Activated CD8-positive, alpha-beta memory T cell treated with anti-CD3 and anti-CD28 coated beads for 4 hours (primary cell): ENCODE data around the gene ATG16L1.

Source experiments
- DNase-seq, 2 donors: peaks; one replicate each; pipeline ENCODE4 v3.0.0-alpha.2; 2020; ENCODE audit warnings: low read depth in 2 of 2

The ATG16L1 gene

DNA sequence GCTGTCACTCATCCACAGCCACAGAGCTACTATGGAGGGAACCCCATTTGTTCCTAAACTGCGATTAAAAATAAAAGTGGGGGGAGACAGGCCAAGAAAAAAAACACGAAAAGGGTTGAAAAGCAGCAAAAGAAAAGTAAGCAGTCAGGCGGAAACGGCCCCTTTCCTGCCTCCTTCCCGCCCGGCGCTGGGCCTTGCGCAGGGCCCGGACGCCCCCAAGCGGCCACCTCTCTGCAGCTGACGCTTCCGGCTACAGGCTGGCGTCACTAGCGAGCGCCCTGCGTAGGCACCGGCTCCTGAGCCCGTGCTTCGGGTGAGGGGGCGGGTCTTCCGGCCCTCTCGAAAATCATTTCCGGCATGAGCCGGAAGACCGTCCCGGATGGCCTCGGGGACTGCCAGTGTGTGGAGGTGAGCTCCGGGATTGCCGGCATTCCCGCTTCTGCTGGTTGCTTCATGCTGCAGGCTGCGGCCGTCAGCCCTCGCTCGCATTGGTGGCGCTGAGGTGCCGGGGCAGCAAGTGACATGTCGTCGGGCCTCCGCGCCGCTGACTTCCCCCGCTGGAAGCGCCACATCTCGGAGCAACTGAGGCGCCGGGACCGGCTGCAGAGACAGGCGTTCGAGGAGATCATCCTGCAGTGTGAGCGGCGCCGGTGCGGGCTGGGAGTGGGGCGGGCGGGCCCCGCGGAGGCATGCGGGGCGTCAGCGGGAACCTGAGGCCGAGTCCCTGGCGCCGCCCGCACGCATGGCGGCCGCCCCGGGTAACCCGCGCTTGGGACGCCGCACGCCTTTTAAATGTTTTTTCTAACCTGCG lies at the start of gene ATG16L1:
Gene ATG16L1 (plus strand): TSS at position 368 of the 811 bp plus-strand sequence. CDS start 155 bp downstream, at position 523.
- DNase-seq: peak; percentile 88 to 92

DNA sequence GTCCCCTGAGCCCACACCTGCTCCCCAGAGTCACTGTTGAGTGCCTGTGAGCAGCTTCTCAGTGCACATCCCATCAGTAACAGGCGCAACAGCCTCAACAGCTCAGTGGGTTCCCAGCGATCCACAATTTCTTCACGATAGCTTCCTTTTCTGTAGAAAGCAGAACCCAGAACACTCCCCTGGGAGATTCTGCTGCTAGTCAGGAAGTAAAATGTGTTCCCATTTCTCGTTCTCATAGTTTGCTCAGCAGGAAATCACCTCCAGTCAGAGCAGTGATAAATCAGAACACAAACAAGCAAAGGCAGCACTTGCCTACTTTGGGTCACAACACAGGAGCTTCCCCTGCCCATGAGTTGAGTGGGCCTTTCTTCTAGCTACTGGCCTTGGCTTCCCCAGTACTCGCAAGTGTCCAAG lies 48.9 kb upstream of the ATG16L1 start:
- DNase-seq: no peak

DNA sequence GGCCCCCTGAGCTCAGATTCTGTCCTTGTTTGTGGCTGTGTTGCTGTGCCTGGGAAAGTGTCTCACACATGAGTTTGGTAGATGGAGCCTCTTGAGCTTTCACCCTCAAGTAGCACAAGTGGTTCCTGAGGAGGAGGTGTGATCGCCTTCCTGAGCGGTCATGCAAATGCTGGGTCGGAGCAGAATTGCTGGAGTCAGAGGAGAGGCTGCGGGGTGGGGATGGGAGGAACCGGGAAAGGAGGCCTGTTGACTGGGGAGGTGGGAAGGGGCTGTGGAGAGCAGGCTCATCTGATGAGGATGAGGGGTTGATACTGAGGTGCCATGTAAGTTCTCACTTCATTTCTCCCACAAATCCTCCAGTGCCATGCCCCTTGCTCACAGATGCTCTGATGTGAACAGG lies 48.4 kb upstream of the ATG16L1 start:
- no peak for DNase-seq

DNA sequence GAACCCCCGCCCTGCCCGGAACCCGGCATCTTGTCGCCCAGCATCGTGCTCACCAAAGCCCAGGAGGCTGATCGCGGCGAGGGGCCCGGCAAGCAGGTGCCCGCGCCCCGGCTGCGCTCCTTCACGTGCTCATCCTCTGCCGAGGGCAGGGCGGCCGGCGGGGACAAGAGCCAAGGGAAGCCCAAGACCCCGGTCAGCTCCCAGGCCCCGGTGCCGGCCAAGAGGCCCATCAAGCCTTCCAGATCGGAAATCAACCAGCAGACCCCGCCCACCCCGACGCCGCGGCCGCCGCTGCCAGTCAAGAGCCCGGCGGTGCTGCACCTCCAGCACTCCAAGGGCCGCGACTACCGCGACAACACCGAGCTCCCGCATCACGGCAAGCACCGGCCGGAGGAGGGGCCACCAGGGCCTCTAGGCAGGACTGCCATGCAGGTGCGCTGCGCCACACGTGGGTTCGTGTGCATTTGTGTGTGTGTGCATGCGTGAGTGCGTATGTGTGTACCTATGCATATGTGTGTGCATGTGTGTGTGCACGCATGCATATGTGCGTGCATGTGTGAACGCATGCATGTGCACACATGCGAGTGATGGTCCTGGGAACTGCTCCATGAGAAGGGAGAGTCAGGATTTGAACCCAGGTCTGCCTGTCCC lies 47.1 kb upstream of the ATG16L1 start:
- no peak for DNase-seq

DNA sequence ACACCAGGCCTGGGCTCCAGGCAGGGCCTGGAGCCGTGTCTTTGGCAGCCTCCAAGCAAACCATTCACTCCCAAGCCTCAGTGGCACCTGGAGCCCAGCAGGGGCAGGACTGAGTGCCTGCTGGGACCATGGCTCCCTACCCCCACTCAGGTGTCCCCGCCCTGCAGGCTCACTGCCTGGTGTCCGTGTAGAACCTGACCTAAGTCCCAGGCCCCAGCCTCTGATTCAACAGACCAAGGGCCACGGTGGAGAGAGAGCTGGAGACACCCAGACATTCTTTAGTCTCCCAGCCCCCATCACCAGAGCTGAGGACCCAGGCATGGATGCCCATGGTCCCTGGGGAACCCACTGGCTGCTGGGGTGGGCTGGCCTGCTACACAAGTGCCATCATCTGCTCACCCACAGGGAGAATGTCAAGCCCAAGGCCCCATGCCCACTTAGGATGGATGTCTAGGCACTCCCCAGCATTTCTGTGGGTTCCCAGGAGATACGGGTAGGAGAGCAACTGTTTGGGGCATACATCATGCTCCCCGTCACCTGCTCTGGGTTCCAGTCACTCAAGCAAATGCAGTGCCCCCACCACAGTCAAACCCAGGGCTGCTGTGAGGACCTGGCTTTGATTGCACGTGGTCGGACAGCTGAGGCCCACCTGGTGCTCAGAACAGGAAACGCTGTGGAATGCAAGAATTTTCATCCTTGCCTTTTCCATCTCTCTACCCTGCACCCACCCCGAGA lies 42.9 kb upstream of the ATG16L1 start:
- no peak for DNase-seq

DNA sequence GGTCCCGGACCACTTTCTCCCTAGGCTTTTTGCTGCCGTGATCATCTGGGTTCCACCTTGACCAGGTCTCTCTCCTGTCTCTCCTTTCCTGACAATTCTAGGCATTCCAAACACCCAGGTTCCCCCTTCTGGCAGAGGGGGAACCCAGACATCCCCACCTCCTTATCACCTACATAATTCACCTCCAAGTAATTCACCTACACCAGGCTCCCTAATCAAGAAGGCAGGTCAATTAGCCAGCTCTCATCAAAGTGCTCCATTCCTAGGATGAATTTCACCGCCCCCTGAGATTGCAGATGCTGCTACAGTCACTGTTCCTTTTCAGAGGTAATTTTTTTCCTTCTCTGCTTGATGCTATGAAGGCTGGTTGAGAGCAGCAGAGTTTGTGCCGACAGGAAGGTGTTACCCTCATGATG lies 42.3 kb upstream of the ATG16L1 start:
- DNase-seq: no peak

DNA sequence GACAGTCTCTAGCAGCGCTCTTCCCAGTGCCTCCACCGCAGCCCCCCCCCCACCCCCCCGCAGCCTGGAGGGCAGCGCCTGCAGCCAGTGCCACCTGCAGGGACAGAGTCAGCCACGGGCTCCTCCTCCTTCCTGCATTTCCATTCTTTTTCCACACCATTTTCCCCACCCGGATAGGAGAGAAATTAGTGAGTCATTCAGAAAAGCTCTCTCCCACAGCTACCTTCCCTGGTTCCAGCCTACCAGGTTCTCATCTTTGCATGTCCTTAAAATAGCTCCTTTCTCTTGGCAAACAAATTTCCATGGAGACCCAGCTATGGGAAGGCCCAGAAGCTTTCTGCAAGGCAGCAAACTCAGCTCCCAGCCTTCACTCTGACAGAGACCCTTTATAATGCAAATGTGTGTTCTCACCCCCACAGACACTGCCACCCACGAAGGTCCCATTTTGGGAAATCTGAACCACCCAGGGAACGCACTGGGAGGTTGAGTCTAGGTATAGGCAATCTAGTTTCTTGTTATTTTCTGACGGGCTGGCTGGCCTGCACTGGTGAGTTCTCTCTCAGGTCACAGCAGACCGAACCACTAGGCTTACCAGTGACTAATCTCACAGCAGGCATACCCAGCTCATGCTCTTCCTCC lies 41.8 kb upstream of the ATG16L1 start:
- DNase-seq: no peak

DNA sequence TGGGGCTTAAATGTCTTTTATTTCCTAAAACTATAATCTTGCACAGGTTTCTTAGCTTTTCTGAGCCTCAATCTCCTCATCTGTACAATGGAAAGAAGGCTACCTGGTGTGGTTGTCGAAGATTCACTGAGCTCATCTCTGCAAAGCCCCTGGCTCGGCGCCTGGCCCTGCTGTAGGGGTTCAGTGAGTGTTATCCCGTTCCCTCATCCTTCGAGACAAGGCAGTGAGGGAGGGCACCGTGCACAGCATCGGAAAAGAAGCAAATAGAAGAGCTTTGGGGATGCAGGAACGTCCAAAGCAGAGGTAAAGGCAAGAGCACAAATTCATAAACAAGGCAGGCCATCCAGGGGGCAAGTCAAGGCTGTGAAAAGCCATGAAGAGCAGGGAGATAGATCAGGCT lies 41.2 kb upstream of the ATG16L1 start:
- DNase-seq: no peak

DNA sequence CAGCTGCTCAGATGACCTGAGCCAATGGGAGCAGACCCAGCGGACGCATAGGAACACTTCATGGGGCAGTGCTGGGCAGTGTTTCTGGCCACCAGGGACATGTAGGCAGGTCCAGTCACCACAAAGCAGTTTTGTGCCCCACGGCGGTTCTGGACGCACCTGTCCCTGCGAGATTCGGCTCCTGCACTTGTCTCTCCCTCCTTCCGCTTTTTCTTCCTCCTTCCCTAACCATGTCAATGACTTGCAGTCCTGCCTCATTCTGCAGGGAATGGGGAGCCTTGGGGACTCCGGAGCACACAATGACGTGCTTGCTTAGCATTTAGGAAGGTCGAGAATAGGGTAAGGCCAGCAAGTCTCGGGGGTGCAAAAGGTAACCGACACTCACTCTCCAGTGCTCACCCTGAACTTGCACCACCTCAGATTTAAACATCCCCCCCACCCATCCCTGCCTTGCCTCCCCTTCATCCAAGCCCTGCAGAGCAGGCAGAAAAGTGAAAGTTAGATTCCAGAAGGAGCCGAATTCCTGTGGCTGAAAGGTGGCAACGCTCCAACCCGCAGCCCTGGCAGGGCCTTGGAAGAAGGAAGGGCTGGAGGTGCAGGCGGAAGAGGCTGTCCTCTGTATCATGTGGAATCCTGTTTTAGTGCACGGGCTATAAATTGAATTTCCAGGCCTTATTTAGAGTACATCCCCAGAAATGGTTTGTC lies 40.5 kb upstream of the ATG16L1 start:
- no peak for DNase-seq

DNA sequence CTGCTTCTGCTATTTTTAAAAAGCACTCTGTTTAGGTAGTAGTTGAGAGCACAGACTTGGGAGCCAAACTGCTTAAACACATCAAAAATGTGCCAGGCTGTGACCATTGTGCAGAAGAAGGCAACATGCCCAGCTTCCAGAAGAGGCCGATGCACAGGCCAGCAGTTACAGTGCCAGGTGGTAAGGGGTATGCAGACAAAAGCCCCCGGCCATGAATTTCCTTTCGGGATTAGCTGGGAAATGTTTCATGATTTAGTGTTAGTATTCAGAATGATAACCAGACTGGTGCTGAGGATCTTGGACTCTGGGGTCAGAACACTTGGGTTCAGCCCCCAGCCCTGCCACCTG lies 40.0 kb upstream of the ATG16L1 start:
- no peak for DNase-seq

DNA sequence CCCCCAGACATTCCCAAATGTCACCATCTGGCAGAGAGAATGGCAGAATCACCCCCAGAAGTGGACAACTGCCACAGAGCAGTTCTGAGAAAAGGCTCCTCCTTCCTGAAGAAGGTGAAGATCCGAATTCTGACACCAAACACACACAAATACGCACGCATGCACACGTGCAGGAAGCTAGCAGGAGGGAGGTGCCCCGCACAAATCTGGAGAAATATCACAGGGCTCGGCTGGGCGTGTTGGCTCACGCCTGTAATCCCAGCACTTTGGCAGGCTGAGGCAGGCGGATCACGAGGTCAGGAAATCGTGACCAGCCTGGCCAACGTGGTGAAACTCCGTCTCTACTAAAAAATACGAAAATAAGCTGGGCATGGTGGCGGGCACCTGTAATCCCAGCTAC lies 38.5 kb upstream of the ATG16L1 start:
- no peak for DNase-seq

DNA sequence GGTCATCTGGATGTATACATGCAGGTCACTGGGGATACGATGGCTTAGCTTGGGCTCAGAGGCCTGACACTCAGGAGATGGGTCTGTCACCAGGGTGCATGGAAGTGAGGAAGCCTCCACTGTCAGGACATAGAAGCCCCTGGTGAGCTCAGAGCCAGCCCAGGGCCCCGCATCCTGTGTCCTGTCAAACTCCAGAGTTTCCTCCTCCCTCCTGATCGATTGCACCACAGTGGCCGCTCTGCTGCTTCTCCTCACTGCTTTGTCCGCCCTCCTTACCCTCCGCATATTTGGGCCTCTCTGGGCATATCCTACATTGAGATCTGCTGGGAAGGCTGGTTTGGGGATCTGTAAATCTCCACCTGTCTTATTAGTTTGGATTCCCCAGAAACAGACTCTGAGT lies 37.5 kb upstream of the ATG16L1 start:
- no peak for DNase-seq

DNA sequence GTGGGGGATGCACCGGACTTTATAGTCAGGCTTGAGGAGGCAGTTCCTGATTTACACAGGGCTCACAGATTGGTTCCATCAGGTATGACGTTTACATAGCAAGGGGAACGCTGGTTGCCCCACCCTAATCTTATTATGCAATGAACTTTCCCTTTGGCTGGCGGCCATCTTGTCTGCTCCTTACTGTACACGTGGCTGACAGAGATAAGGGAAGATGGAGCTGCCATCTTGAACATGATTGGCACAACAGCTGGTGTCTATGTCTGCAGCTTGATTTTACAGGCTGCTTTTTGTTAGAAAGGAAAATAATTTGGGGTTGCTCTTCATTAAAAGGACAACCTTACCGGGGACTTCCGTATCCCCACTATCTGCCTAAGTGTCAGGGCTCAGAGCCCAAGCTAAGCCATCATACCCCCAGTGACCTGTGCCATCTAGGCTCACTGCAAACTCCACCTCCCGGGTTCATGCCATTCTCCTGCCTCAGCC lies 33.5 kb upstream of the ATG16L1 start:
- no peak for DNase-seq

DNA sequence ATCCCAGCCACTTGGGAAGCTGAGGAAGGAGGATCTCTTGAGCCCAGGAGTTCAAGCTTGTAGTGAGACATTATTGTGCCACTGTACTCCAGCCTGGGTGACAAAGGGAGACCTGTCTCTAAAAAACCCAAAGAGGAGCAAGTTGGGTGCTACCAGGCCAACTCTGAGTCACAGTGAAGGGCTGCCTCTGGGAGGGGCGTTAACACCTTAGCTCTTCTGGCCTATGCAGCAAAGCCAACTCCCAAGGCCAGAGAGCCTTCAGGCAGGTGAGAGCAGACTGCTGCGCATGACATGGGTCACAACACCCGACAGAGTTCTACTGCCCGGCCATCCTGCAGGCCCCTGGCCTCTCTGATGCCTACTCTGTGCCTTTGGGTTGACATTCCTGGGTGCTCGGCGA lies 32.6 kb upstream of the ATG16L1 start:
- no peak for DNase-seq

DNA sequence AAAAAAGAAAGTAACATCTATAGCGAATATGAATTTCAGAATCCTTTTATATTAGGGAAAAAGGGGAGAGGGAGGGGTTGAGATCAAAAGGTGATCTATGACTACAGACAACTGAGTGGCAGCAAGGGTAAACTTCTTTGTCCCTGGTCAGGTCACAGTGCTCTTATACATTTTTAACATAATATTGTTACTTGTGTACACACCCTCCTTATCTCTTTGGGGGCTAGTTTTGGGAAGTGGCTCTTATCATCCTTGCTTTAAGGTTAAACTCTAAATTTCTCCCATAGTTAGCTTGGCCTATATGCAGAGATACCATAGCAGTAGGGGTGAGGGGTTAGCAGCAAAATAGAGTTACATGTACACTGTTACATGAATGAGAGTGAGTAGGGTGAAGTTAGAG lies 31.6 kb upstream of the ATG16L1 start:
- DNase-seq: no peak

DNA sequence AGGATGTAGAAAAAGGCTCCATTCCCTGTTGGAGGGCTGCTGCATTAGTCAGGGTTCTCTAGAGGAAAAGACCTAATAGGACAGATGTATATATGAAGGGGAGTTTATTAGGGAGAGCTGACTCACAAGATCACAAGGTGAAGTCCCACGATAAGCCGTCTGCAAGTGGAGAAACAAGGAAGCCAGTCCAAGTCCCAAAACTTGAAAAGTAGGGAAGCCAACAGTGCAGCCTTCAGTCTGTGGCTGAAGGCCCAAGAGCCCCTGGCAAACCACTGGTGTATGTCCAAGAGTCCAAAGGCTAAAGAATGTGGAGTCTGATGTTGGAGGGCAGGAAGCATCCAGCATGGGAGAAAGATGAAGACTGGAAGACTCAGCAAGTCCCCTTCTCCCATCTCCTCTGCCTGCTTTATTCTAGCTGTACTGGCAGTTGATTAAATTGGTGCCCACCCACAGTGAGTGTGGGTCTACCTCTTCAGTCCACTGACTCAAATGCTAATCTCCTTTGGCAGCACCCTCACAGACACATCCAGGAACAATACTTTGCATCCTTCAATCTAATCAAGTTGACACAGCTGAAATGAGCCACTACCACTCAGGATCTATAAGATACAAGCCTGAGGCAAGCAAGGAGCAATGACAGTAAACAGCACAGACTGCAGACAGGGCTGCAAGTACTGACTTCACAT lies 30.0 kb upstream of the ATG16L1 start:
- DNase-seq: no peak

DNA sequence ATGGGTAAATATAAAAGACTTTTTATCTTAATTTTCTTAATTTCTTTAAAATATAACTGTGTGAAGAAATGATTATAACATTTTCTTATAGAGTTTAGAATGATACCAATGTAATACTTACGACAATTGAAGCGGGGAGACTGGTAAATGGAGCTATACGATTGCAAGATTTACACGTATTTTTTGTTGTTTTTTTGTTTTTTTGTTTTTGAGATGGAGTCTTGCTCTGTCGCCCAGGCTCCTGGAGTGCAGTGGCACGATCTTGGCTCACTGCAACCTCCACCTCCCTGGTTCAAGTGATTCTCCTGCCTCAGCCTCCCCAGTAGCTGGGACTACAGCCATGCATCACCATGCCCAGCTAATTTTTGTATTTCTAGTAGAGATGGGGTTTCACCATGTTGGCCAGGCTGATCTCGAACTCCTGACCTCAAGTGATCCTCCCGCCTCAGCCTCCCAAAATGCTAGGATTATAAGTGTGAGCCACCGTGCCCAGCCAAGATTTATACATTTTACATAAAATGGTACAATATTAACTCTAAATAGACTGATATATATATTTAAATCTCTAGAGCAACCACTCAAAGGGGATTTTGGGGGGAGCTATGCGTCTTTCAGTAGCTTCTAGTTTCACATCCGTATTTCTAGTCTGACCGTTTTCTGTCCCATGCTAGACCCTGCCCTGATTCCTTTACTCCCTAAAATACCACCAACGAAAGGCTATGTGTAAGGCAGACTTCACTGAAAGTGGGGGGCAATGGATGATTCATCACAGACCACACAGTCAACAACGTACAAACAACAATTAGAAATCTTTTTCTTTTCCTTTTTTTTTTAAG lies 28.2 kb upstream of the ATG16L1 start:
- no peak for DNase-seq

DNA sequence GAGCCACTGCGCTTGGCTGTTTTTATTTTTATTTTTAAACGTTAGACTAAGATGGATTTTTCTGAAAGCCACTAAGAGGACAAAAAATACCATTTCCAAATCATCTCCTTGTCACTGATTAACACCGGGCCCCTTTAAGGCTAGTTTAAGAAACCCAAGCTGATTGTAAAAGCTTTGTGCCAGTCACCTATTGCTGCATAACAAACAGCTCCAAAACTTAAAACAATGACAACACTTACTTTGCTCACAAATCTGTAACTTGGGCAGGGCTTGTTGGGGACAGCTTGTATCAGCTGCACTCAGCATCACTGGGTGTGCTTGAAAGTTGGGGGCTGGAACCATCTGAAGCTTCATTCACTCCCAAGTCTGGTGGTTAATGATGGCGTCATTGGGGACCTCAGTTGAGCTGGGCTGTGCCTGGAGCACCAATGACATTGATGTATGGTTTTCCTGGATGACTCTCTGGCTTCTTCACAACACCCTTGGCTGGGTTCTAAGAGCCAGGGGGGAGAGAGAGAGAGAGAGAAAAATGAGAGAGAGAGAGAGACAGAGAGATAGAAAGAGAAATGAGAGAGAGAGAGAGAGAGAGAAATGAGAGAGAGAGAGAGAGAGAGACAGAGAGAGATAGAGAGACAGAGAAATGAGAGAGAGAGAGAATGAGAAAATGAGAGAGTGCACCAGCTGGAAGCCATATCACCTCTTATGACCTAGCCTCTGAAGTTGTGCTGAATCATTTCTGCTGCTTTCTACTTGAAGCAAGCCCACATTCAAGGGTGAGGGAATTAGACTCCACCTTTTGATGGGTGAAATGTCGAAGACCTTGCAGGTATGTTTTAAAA lies 26.0 kb upstream of the ATG16L1 start:
- DNase-seq: no peak

DNA sequence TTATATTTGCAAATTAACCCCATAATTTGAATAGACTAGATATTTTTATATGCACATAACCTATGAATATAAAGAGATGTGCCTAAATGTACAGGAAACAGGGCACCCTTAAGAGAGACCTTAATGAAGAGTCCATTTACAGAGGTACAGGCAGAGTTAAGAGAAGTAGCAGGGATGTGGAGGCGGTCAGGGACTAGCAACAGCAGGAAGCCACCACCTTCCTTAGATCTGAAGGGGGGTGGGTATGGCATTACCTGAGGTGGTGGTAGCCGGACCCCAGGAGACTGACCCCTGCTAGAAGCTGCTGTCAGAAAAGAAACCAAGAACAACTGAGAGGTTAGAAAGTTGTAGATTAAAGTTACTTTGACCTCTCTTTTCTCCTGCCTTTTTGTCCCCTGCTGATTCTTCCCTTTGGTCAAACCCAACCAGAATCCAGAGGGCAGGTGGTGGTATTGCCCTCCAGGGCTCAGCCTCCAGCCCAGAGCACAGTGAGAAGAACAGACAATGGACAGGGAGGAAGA lies 24.9 kb upstream of the ATG16L1 start:
- no peak for DNase-seq
